Measurements from ENCODE around the gene SORCS2.
"Not testable (repeated sequence)": the region's sequence is repeated elsewhere in the genome, so short reads cannot be mapped to it uniquely, and the experiment has no call there.

The SORCS2 gene

DNA sequence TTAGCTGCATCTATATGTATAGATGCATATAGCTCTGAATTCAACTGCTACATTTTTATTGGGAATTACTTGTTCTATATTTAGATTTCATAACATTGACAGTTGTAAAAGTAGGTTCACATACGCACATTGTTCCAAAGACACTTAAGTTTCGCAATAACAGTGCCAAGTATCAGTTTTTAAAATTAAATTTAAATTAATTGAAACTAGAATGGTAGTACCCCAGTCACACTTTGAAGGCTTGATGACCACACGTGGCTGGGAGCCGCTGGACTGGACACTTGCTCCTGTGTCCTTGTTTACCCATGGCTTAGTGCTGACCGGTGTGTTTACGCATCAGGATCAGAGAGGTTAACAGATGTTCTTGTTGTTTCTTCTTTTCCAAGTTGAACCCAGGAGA, 383.1 kb downstream of the SORCS2 start:
- DNase-seq = no peak

DNA sequence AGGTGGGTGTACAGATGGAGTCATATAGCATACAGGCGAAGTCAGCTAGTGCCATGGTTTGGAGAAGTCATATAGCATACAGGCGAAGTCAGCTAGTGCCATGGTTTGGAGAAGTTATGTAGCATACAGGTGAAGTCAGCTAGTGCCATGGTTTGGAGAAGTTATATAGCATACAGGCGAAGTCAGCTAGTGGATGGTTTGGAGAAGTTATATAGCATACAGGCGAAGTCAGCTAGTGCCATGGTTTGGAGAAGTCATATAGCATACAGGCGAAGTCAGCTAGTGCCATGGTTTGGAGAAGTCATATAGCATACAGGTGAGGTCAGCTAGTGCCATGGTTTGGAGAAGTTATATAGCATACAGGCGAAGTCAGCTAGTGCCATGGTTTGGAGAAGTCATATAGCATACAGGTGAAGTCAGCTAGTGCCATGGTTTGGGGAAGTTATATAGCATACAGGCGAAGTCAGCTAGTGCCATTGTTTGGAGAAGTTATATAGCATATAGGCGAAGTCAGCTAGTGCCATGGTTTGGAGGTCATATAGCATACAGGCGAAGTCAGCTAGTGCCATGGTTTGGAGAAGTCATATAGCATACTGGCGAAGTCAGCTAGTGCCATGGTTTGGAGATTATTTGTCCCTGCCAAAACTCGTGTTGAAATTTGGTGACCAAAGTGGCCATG, 385.2 kb downstream of the SORCS2 start:
- not testable (repeated sequence) for DNase-seq

DNA sequence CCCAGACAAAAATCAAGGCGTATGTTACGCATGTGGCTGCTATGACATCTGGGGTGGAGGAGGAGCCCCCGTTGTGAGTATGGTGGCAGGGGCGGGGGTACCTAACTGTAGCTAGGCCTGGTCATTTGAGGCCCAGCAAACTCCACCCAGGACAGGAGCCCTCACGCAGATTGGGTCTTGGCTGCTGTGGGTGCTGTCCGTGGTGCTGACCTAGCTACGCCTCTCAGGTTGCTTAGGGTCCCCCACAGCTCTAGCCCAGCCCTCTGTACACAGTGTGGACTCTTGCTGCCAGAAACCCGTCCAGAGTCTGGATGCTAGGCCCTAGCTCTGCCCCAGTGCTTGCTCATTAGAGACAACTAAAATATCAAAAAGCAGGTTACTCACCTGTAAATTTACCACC, 389.1 kb downstream of the SORCS2 start:
- no peak for DNase-seq

DNA sequence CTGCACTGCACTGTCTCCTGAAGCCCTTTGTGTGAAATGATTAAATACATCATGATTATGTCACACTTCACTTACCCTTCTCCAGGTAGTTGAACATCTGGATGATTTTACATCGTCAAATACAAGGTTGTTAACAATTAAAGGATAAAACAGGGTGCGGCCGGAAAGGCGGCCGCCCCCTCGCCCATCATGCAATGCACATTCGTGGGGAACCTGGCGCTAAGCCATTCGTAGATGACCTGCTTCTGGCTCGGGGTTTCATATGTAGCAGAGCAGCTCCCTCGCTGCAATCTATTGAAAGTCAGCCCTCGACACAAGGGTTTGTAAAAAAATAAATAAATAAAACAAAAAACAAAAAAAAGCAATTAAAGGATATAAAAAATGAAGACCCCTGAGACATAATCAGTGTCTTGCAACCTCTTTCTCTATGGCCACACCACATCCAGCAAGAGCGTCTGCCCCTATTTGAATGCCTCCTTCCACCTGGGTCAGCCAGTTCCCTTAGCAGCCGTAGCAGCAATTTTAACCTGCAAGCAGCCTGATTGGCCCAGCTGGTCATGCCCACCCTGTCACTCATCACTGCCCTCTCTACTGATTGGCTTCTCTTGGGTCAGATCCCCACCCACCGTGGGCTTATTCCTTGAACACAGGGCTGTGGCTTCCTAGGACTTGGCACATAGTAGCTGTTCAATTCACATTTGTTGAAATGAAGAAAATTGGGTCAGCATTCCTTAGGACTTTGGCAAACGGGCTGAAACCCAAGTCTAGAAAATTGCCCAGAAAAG, 390.2 kb downstream of the SORCS2 start:
- DNase-seq = no peak

DNA sequence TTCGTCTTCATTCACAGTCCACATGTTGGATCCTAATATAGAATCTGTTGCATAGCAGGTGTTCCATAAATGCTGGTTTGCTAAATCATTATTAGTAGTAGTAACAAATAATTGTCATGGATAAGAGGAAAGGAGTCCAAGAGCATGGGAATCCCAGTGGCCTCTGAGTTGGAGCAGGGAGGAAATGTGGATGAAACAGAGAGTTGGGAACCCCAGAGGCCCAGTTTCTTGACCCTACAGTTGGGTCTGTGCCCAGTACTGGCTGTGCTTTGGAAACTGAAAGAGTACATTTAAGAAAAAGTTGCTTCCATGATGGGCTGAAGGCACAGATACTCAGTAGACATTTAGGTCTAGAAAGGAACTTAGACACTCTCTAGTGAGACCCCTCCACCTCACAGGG, 391.8 kb downstream of the SORCS2 start:
- no peak for DNase-seq

DNA sequence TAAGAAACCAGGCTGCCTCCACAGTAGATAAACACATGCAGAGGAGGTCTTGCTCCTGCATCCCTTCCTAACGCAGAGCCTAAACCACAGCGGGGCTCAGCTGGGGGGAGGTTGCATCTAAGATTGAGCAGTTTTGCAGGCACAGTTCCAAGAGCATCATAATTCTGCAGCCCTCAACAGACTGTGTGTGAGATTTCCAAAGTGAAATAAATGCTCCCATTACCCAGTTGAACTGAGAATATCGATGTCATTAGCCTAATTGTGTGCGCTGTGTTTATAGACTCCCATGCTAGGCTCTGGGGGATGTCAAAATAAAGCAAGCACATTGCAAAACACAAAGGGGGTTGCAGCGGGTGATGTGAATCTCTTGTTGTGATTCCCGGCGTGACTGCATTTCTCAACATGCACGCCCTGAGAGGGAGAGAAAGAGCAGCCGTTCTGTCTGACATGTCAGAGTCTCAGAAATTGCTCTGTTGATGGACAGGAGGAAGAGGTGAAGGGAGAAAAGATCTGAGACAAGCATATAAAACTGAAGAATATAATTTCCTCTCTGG, 392.3 kb downstream of the SORCS2 start:
- DNase-seq = no peak

DNA sequence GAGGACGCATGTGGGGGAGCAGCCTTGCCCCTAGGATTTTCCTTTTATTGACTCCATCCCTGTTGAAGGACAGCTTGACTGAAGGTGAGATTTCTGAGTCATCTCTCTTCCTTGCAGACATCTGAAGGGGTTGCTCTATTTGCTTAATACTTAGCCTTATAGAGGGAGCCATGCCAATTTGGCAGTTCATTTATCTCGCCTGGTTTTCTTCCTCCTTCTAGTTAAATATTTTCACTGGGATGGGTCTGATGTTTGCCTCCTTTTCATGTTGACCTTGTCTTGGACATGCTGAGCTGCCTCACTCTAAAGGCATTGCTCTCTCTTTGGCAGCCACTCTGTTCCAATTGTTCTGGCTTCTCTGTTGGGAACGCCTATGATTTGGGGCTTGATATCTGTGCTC, 393.4 kb downstream of the SORCS2 start:
- no peak for DNase-seq

DNA sequence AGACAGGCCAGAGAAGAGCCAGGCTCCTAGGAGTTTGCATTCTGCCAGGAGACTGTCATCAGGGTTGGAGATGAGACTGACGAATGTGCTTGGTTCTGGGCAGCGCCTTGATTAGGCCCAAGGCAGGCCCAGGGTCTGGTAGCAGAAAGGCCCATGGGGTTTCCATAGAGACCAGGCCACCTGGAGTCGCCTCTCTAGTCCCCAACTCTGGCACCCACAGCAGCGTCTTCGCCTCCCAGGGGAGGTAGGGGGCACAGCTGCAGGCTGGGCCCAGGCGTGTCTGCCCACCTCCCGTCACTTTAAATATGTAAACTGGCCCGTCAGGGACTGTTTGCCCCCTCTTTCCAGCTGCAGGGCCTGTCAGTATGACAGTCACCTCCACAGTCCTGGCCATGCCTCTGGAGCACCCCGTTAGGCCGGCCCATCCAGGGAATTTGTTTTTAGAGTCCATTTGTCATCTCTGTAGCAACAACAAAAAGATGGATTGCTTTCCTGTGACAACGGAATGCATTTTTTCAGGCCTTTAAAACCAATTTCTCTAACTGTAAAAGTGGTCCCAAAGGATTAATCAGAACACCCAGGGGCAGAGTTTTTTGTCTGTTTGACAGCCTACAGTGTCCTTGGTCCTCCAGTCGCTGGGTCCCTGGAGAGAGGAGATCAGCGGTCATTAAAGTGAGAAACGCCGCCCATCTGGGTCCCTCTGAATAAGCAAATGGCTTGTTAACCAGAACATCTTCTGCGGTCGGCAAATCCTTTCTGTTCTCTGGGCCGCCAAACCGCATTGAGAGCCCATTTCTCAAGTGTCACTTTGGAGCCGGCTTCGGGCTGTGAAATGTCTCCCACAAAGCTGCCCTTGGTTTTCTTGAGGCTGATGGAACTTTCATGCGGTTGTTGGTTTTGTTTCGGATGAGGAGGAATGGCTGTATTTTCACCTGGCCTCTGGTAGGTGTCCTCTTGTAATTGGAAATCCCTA, 395.4 kb downstream of the SORCS2 start:
- DNase-seq = no peak

DNA sequence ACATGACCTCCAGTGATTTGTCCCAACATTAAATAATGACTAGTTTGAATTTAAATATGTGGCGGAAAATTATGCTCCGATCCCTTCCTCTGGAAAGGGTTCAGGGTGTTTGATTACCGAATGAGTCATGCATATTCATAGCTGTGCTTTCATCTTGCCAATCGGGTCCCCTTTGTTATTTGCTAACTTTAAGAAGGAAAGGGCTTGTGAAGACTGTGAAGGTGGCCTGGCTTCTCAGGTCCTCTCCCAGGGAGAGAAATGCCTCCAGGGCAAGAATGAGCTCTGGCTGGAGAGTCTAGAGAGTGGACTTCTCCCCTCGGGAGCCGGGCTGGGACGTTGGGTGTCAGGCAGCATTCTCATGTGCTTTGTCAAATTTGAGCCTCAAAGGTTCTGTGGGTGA, 397.9 kb downstream of the SORCS2 start:
- DNase-seq = no peak

DNA sequence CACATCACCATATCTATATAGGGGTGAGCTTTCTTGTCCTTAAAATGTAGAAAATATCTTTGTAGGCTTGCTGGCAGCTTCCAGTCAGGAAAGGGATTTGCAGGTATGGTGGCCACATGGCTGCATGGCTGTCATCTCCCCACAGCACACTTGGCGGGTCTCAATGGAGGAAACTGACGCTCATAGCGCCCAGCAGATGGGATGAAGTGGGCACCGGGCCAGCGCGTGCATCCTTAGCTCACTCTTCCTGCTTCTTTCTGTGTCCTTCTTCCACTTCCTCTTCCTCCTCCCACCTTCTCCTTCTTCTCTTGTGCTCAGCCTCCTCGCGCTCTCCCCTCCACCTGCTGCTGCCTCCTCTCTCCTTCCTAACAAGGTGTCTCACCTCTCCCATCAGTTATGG, 398.6 kb downstream of the SORCS2 start:
- no peak for DNase-seq

DNA sequence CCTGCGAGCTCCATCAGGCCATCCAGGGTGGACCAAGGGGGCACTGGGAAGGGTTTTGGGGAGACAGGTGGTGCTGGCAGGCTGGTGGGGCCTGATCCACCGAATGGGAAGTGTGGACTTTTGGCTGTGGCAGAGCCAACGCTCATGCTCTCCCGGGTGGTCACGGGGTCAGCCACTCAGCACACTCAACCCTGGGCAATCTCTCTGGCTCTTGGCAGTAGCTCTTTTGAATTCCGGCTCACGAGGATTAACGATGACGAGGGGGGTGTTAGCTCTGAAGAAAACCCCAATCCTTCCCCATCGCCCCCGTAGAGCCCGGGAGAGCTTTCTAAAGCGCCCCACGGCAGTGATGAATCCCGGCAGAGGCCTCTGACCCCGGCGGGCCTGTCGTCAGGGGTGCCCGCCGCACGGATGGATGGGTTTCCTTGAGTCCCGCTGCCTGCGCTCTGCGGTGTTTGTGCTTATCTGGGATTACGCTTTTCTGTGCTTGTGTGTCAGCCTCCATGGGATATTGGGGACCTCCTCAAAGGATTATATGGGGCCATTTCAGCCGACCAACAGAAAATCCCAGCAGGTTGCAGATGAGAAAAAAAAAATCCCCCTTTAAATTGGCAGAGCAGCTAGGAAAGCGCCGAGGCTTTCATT, 399.2 kb downstream of the SORCS2 start:
- DNase-seq = no peak

DNA sequence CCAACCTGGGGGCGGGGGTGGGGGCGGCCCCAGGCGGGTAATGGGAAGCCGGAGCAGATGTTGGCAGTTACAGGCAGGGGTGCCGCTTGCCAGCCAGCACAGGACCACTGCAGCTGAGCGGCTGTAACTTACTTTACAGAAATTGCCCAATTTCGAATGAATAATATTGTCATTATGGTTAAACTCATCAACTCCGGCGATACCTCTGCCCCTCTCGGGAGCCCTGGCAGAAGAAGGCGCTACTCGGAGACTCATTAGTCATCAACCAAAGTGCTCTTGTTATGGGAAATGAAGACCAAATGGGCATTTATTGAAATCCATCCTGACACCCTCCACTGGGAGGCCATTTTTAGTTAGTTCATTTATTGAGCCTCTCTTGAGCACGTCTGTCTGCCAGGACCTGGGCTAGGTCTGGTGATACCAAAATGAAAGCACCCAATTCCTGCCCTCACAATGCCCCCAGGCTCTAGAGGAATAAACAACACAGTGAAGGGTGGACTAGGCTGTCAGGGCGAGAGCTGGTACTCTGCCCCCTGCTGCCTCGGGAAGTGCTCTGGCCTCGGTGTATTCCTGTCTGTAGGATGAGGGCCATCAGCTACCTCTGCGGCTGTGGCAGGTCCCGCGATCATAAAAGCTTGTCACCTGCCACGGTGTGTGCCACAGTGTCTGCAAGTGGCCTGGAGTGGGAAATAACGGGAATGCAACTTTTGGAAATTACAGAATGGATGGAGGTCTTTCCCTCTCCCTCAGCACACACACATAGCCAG, 401.5 kb downstream of the SORCS2 start:
- no peak for DNase-seq

DNA sequence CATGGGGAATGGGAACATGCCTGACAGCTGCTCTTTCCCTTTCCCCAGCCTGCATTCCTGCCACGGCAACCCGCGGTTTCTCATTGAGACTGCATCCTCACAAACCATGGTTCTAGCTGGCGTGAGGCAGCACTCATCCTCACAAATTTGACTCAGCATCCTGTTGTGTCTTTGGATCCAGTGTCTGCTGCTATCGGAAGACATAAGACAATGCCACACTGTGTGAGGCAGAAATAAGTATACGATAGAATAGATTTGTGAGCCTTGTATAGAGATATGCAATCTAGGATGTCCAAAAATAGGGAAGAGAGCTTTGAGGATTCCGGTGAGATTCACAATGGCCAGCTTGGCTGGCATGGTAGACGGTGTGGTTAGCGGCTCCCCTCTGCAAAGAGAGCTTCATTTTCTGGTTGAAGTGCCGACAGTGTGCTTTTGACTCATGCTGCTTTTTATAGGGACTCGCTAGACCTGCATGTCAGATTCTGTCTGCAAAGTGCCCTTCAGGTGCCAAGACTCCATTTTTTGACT, 403.7 kb downstream of the SORCS2 start:
- no peak for DNase-seq

DNA sequence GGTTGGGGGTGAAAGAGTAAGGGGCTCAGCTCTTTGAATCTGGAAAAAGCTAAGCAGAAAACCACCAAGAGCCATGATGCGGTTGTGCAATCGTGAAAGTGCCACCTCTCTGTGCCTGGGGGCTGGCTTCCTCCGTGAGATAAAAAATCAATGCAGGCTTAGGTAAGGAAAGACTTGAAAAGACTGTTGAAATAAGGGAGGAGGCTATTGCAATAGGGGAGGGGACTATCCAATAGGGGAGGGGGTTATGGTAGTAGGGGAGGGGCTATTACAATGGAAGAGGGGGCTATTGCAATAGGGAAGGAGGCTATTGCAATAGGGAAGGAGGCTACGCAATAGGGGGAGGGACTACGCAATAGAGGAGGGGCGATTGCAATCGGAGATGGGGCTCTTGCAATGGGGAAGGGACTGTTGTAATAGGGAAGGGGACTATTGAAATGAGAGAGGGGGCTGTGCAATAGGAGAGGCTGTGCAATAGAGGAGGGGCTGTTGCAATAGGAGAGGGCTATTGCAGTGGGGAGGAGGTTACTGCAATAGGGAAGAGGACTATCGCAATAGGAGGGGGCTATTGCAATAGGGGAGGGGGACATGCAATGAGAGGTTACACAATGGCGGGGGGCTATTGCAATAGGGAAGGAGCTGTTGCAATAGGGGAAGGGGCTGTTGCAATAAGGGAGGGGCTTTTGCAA, 404.7 kb downstream of the SORCS2 start:
- no peak for DNase-seq

DNA sequence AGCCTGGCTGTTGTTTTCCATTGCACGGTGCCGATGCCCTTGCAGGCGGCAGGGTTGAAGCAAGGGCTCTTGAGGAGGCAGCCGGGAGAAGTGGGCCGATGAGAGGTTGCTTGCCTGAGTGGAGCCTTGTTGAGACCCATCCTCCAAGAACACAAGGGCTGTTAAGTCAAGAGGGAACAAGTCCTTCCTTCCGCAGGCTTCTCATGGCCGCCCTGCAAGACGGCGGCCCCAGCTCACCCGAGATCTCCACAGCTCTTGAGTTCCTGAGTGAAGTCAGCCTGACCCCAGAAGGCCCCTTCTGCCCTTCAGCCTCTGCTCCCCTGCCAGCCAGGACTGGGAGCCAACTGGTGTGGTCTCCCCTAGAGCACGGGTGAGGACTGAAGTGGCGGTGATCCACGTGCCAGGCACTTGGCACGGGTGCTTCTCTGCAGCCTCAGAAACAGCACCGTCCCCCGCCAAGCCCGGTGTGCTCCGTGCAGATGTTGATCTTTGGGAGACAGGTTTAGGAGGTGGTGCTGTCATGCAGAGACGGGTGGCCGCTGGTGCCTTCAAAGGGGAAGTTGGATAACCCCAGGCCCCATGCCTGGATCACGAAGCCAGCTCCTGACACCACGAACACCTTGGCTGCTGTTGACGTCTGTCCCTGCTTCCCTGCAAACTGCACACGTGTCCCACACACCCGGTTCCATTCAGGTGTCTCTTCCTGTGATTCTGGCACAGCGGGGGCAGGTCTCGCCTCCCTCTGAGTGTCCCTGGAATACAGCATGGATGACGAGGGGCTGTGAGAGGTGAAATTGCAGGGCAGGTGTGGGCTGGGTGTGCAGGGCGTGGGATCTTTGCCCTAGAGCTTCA, 406.8 kb downstream of the SORCS2 start:
- DNase-seq = no peak

DNA sequence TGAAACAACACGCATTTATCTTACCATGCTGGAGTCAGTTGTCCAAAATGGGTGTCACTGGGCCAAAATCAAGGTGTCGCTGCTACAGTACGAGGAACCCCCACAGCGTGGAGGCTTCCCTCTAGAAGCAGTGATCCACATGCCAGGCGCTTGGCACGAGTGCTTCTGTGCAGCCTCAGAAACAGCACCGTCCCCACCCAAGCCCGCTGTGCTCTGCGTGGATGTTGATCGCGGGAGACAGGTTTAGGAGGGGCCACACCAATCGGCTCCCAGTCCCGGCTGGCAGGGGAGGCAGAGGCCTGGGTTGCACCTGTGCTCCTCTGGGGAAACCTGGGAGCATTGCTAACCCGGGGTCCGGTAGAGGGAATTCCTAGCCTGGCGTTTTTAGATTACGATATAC, 407.9 kb downstream of the SORCS2 start:
- no peak for DNase-seq

DNA sequence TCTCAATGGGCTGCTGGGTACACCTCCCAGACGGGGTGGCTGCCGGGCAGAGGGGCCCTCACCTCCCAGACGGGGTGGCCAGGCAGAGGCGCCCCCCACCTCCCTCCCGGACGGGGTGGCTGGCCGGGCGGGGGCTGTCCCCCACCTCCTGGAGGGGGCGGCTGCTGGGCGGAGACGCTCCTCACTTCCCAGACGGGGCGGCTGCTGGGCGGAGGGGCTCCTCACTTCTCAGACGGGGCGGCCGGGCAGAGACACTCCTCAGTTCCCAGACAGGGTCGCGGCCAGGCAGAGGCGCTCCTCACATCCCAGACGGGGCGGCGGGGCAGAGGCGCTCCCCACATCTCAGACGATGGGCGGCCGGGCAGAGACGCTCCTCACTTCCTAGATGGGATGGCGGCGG, 409.8 kb downstream of the SORCS2 start:
- DNase-seq = not testable (repeated sequence)

DNA sequence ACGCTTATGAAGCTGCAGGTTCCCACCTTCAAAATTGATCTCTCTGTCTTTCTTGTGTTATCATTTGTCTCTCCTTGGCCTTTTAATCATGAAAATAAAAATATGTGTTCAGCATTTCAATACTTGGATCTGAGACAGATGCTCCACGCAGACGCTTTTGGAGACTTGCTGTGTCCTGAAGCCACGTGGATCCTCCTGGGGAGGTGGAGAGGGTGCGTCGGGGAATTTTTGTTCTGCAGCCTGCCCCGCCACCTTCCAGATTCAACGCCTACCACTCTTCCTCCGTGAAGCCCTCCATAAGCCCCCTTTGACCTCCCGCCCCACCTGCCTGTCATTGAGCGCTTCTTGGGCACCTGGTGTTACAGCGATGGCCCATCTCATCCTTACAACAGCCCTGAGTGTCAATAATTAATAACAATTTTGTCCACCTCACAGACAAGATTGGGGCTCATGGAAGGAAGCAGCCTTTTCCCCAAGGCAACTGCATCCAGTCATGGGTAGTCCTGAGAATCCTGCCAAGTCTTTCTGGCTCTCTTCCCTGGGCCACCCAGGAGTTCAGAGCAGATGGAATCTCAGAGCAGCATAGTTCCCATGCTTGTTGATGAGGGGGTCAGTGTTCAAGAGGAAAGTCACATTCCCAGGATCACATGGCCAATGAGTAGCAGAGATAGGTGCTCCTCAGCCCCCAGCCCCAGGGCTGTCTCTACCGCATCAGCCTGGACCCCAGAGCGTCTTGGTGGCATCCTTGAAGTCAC, 415.0 kb downstream of the SORCS2 start:
- no peak for DNase-seq

DNA sequence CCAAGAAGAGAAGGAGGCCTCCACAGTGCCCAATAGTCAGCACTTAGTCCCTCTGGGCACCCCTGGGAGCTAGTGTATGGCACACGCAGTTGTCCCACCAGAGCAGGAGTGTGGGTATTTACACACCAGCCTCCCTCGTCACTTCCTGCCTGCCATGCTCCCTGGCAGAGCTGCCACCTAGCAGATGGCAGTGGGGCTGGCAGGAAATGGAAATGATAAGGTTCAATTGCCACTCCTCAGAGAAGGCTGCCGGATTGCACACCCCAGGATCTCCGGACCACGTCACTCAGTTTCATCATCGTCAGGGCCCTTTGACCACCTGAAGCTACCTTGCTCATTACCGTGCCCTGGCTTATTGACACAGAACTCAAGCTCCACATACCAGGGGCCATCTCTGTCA, 415.7 kb downstream of the SORCS2 start:
- no peak for DNase-seq

All from activated CD8-positive, alpha-beta memory T cell treated with anti-CD3 and anti-CD28 coated beads, Interleukin-2, amount 50 U/mL, for 48 hours (primary cell).